AG10803 (cell line): ENCODE results near the gene TTC28.
"Not testable (repeated sequence)": the region's sequence is repeated elsewhere in the genome, so short reads cannot be mapped to it uniquely, and the experiment has no call there.

Source experiments
- DNase-seq: peaks from one replicate; pipeline ENCODE4 v3.0.0; 2010; ENCODE audit warnings: low read depth
- H3K4me3 ChIP-seq: 2 replicates; pipeline ENCODE4 v1.5.1; 2011; ENCODE audit warnings: mild to moderate bottlenecking, low read length, control low read depth
- CTCF ChIP-seq: conservative IDR thresholded peaks from 2 replicates; pipeline ENCODE4 v1.5.1; 2011; ENCODE audit warnings: mild to moderate bottlenecking, low read length, control low read depth, inconsistent platforms

The TTC28 gene

DNA sequence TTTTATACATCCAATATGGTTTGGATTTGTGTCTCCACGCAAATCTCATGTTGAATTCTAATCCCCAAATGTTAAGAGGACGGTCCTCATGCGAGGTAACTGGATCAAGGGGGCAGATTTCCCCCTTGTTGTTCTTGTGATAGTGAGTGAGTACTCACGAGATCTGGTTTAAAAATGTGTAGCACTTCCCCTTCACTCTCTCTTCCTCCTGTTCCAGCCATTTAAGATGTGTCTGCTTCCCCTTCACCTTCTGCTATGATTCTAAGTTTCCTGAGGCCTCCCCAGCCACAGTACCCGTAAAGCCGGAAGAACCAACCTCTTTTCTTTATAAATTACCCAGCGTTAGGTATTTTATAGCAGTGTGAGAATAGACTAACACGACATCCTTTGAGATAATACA, 98.6 kb downstream of the TTC28 start:
- no peak for TF ChIP-seq CTCF
- DNase-seq: no peak
- H3K4me3 ChIP-seq: no peak overlapping the region

GRCh38 chr22:28576162-28576561, 103.5 kb downstream of the TTC28 start:
- DNase-seq: no peak
- H3K4me3 ChIP-seq: no peak overlapping the region
- TF ChIP-seq CTCF: no peak

- TF ChIP-seq CTCF: no peak
- H3K4me3 ChIP-seq: no peak overlapping the region
- no peak for DNase-seq
These were observed 105.4 kb downstream of the TTC28 start for GRCh38 chr22:28574159-28574788.

DNA sequence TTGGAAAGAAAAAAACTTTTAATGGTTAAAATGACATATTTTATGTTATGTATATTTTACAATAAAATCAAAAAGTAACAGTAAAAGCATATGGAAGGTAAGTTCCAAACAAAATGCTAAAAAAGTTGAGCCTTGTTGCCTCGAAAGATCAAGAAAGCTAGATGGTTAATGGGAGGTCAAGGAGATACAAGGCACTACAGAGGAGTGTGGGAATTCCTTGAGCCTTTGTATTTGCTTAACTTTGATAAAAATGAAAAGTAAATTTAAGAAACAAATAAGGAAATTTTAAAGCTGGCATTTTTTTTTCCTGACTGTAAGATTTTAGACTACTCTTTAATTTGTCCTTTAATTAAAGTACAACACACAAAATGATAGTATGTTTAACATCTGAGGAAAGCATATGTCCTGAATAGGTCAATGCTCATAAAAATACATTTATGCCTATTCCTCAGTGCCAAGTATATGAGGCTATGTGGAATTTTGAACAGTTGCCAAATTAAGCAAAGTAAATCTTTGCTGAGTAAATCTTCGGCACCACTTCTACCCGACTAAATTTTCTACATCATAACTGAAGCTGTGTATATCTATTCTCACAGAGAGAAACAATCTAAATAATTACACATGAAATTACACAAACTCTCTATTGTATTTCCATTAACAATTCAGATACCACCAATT, 108.8 kb downstream of the TTC28 start:
- H3K4me3 ChIP-seq: no peak overlapping the region
- no peak for TF ChIP-seq CTCF
- DNase-seq: no peak

DNA sequence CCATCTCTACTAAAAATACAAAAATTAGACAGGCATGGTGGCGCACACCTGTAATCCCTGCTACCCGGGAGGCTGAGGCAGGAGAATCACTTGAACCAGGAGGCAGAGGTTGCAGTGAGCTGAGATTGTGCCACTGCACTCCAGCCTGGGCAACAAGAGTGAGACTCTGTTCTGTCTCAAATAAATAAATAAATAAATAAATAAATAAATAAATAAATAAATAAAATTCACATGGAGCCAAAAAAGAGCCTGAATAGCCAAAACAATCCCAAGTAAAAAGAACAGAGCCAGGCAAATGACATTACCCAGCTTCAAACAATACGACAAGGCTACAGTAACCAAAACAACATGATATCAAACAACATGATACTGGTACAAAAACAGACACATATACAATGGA, 110.7 kb downstream of the TTC28 start:
- not testable (repeated sequence) for H3K4me3 ChIP-seq, DNase-seq

GRCh38 chr22:28568099-28568498, 111.5 kb downstream of the TTC28 start:
- TF ChIP-seq CTCF: no peak
- H3K4me3 ChIP-seq: no peak overlapping the region
- DNase-seq: no peak

DNA sequence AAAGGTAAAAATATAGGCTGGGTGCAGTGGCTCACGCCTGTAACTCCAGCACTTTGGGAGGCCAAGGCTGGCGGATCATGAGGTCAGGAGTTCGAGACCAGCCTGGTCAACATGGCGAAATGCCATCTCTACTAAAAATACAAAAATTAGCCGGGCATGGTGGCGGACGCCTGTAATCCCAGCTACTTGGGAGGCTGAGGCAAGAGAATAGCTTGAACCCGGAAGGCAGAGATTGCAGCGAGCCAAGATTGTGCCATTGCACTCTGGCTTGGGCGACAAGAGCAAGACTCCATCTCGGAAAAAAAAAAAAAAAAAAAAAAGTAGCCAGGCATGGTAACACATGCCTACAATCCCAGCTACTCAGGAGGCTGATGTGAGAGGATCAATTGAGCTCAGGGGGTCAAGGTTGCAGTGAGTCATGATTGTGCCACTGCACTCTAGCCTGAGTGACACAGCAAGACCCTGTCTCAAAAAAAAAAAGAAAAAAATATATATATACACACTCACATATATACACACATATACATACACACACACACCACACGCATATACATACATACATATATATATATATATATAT, 112.6 kb downstream of the TTC28 start:
- not testable (repeated sequence) for DNase-seq, H3K4me3 ChIP-seq

DNA sequence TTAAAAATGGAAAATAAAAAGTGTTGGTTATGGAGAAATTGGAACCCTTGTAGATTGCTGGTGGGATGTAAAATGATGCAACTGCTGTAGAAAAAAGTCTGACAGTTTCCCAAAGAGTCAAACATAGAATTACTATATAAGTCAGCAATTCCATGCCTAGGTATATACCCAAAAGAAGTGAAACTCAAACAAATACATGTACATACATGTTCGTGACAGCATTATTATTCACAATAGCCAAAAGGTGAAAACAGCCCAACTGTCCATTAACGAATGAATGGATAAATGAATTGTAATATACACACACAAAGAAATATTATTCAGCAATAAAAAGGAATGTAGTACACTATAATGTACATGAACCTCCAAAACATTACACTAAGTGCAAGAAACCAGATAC, 116.0 kb downstream of the TTC28 start:
- H3K4me3 ChIP-seq: no peak overlapping the region
- TF ChIP-seq CTCF: no peak
- no peak for DNase-seq
